ENCODE measurements around the gene ENTPD5.
"Not testable (repeated sequence)": the region's sequence is repeated elsewhere in the genome, so short reads cannot be mapped to it uniquely, and the experiment has no call there.

ENTPD5 gene

GRCh38 chr14:73943083-73943482, 76.0 kb downstream of the ENTPD5 start:
- no peak for DNase-seq (ENCODE audit: low spot score)

- DNase-seq (ENCODE audit: low spot score) = no peak
These were observed 76.9 kb downstream of the ENTPD5 start for GRCh38 chr14:73942180-73942579.

- DNase-seq (ENCODE audit: low spot score) = no peak
These were observed 82.1 kb downstream of the ENTPD5 start for GRCh38 chr14:73937012-73937411.

- no peak for DNase-seq (ENCODE audit: low spot score)
These were observed 82.5 kb downstream of the ENTPD5 start for GRCh38 chr14:73936548-73936947.

GRCh38 chr14:73935666-73936065, 83.4 kb downstream of the ENTPD5 start:
- no peak for DNase-seq (ENCODE audit: low spot score)

- no peak for DNase-seq (ENCODE audit: low spot score)
These were observed 94.8 kb downstream of the ENTPD5 start for GRCh38 chr14:73924337-73924736.

GRCh38 chr14:73919457-73919856, 99.6 kb downstream of the ENTPD5 start:
- not testable (repeated sequence) for DNase-seq (ENCODE audit: low spot score)

- DNase-seq (ENCODE audit: low spot score) = no peak
These were observed 102.8 kb downstream of the ENTPD5 start for GRCh38 chr14:73916324-73916723.

- no peak for DNase-seq (ENCODE audit: low spot score)
These were observed 105.8 kb downstream of the ENTPD5 start for GRCh38 chr14:73913256-73913655.

GRCh38 chr14:73909681-73910080, 109.4 kb downstream of the ENTPD5 start:
- DNase-seq (ENCODE audit: low spot score) = no peak

Data from ecto neural progenitor cell (in vitro differentiated cells).